HT1080 (cell line): ENCODE measurements around the gene NAV2. TPM values are rescaled to one million over a fixed set of nuclear protein-coding genes. Genes with fewer than 3 reads are reported as not detected.

Experiments used
- DNase-seq: peaks from one replicate; pipeline ENCODE4 v3.0.0-alpha.2; 2015; ENCODE audit warnings: low read depth
- total RNA-seq: library from RNA; depleted of rRNA; stranded (reverse); fragments of >200 nt; shearing (Covaris generic); gene quantifications from 2 replicates; pipeline ENCODE4 v1.2.3, GENCODE V29; 2014

NAV2 gene
- total RNA-seq, 1 experiment from 2014 or later = 2.2 TPM

DNA sequence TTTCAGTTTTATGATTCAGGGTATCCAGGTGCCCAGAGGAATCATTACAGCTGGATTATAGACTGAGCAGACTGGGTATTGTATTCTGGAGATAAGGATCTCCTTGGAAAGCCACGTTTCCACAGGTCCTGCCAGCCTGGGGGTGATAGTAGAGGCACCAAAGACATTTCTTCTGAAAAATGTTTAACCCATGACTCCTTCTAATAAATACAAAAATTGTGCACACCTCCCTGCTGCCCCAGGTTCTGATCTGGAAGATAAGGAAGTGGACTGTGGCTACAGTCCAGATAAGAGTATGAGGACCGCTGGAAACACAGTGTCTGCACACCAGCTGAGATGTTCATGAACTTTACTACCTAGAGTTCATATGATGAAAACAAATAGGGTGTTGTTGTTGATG, 255.2 kb downstream of the NAV2 start:
- no peak for DNase-seq

DNA sequence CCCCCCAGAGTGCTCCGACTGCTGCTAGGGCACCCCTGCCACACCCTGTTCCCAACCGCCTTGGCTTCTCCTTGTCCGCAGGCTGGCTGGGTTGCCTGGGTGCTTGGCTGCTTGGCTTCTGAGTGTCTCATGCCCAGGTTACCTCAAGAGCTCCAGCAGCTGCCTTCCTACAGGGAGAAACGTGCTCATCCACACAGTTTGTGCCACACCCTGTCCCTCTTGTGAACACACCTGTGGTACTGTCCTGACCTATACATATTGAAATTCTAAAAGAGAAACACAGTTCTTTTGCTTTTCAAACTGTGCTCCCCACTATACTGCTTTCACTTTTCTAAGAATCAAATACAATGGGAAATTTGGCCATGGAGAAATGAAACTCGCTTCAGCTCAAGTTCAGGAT, 256.2 kb downstream of the NAV2 start:
- DNase-seq = no peak

DNA sequence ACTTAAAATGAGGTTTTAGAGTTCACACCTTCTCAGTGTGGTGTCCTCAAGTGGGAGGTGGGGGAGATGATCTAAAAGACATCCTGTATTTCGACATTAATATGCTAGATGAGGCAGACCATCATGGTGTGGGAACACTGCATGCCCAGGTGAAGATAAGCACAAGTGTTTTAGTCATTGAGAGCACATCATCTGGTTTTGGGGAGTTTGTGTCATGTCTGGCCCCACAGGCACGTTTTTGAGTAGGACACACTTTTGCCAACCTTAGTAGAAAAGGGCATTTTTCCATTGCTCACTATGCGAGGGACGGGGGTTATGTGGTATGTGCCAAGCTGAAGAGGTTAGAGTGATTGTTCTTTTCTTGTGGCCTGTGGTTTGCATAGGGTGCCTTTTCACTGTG, 258.3 kb downstream of the NAV2 start:
- no peak for DNase-seq

DNA sequence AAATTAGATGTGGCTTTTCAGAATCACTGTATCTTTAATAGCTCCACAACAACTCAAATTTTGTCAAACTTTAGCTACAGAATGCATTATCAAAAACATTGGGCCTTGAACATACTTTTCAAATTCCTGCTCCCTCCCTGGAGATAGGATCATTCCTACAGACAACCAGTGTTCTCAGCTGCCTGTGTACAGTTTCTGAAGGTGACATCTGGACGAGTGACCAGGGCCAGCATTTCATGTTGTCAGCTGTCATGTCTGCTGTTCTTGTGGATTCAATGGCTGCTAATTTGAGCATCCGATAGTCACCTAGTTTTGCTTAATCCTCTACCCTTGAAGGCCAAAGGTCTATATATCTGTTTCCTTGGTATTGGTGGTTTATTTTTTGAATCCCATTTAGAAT, 259.5 kb downstream of the NAV2 start:
- no peak for DNase-seq

DNA sequence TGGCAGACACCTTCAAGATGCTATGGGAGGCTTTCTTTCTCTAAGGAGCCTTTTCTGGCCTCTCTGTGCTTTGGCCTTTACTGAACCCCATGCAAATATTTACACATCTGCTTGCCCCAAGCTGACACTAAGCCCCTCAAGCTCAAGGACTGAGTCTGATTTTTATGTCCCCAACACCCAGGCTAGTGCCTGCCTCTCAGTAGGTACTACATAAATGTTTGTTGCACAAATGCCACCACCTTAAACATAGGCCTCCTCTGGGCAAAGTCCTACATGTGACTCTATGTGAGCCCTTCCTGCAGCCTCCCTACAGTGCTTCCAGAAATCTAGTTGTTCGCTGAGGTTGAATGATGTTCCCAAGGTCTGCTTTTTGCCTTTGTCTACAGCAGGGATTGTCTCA, 260.0 kb downstream of the NAV2 start:
- no peak for DNase-seq

DNA sequence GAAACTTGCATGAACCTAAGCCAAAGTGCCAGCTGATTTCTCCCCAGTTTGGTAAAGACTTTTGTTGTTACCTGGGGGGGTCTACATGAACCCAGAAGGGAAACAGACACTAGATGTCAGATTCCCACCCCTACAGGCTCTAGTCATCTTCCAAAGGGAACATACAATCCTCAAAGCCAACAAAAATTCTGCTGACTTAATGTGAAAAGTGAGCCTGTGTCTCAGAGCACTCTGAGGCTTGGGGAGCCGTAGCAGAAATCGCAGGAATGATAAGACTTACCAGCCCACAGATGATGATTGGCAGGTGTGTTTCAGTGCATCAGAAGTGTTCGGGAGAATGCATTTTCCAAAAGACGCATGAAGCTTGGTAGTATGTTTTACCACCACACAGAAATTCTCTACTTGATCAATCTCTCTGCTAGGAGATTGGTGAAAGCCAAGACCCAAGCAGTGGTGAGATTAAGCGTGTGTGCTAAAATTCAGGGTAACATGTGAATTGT, 260.5 kb downstream of the NAV2 start:
- DNase-seq = no peak

DNA sequence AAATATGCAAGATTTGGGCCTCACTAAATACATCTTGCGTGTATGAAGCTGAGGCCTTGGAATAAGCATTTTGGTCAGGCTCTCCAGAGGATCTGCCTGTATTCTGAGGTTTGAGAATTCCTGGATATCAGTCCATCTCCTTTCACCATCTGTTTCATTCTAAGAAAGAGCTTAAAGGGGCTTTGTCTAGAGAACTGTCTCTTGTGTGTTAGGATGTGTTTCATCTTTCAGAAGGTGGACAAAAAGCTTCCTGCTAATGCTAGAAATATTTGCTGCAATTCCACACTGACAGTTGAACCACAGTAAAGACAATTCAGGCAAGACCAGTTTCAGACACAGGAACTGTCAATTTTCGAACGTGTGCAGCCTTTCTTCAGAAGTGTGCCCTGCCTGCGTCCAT, 262.2 kb downstream of the NAV2 start:
- no peak for DNase-seq

DNA sequence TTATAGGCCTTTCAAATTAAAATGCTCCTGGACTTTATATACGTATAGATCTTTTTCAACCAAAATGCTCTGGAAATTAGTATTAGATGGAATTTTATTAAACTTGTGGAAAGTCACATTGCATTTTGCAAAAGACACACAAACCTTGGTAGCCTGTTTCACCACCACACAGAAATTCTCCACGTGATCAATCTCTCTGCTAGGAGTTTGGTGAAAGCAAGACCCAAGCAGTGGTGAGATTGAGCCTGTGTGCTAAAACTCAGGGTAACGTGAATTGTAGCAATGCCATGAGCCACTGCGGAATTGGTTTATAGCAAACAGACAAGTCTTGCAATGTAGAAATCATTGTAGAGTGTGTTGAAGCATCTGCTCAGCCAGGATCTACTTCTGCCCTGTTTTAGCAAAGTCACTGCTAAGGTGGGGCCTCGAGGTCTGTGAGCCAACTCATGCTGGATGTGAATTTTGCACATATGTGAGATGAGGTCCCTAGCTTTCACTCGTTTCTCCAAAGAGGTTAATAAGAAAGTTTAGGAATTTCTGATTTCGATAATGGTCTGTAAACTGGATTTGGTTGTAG, 262.9 kb downstream of the NAV2 start:
- no peak for DNase-seq

DNA sequence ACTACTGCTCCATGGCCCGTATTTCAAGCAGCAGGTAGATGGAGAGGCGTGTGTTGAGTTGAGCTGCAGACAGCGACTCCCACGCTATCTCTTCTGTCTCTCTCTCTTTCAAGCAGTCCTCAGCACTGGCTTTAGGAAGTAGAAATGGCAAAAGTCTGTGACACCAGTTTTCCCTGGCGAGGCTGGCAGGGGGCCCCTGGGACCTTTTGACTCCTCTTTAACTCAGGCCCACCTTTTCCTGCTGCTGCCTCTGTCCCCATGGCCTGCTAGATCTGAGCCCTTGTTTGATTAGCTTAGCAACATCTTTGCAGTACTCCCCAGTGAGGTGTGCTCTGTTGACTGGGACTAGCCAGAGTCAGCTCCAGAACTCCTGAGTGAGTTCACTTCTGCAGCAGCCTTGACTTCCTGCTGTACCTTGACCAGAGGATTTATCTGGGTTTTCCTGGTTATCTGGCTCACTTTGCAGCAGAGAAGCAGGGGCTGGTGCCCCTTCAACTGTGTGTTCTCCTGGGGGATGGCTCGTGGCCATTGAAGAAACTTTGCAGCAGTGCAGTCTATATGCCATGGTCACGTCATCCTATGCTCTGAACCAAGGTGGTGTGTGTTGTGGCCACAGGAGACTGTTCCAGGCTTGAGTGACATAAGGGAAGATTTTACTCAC, 263.8 kb downstream of the NAV2 start:
- no peak for DNase-seq

DNA sequence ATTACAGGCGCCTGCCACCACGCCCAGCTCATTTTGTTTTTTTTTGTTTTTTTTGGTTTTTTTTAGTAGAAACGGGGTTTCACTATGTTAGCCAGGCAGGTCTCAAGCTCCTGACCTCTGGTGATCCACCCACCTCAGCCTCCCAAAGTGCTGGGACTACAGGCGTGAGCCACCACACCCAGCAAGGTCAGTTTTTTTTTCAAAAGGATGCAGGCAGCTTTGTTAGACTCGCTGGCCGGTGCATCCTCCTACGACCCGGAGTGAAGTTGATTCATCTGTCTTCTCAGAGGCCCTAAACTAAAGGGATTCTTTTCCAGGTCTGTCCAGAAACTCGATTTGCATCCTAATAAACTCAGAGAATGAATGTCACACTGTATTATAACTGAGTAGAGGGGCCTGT, 265.3 kb downstream of the NAV2 start:
- DNase-seq = no peak

DNA sequence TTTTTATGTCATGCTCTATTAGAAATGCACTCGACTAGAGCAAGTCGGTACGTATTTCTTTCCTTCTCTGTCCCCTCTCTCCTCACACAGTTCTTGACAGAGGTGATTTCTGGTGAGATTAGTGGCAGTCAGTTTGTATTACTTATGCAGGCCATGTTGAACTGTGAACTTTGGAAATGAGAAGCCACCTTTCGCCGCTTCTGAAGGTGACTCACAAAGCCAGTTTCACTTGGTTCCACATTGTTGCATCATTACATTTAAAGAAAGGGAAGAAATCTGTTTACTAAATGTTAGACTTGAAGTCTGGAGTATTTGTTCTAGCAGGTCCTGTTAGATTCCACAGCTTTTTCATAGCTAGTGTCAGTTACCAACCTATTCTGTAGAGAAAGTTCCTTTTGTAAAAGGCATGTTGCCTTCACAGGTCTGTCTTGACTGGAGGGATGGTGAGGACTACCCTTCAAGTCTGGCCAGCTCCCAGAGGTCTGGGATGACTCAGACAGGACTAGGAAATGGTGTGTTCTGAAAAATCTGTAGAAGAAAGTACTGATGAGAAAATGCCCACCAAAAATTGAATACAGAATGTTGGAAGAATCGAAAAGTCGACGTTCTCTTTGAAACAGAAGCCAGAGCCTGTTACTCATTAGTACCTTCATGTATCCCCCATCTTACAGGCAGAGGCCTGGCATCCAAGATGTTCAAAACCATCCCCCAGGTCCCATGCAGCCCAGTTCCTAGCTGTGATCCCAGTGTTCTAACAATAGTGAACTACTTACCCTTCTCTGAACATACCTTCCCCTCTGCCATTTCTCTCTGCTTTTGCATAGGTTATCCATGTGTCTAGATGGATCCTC, 266.3 kb downstream of the NAV2 start:
- peak; percentile 82 for DNase-seq

DNA sequence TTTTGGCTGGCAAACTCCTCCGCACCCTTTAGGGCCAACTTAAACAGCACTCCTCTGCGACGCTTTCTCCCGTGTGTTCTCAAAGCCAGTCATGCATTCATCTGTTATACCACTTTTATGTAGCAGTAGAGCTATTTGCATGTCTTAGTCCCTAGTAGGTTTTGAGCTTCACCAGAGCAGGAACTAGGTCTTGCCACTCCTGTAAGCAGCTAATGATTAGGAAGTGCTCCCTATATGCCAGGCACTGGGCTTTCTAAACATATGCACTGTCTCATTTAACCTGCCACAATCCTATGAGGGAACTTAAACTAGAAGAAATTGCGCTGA, 266.8 kb downstream of the NAV2 start:
- DNase-seq = no peak

DNA sequence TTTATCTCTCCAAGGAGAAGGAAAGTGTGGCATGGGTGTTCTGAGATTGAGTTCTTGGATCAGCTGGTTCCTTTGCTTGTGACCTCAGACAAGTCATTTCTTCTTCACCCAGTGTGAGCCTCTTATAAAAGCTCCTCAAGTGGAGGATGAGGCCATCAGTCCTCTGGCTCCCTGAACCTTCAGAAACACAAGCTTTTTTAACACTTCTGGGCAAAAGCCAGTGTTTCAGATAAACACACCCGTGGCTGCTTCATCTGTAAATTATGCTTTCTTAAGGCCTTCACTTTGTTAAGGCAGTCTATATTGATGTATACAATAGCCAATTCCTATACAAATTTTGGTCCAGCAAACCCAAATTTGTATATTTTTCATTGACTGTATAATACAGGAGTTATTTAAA, 267.8 kb downstream of the NAV2 start:
- DNase-seq = no peak

DNA sequence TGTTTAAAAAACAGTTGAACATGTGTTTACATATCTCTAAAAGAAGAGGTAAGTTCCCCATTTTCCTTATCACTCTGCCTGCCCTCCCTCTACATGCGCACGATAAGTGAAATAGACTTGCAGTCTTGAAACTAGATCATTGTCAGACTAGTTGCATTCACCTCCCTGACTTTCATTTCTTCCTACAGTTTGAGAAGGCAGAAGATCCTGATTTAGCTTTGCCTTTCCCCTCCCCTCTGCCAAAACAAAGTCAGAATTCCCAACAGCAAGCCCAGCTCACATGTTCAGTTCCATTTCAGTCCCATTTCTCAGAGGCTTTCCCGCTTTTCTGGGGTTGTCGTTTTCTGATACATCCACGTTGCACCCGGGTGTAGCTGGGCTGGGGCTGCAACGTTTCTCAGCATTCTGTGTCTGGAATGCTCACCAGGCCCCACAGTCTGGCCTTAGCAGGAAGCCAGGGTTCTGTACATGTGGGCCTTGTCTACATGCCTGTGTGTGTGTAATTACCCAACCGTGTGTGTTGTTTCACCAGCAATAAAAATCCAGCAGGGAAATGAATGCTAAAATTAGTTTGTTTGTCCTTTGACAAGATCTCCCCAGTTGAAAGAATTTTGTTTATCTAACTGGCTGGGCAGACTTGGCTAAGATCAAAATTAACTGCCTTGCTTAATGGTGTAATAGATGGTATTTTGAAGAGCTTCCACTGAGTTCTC, 268.5 kb downstream of the NAV2 start:
- DNase-seq = no peak

DNA sequence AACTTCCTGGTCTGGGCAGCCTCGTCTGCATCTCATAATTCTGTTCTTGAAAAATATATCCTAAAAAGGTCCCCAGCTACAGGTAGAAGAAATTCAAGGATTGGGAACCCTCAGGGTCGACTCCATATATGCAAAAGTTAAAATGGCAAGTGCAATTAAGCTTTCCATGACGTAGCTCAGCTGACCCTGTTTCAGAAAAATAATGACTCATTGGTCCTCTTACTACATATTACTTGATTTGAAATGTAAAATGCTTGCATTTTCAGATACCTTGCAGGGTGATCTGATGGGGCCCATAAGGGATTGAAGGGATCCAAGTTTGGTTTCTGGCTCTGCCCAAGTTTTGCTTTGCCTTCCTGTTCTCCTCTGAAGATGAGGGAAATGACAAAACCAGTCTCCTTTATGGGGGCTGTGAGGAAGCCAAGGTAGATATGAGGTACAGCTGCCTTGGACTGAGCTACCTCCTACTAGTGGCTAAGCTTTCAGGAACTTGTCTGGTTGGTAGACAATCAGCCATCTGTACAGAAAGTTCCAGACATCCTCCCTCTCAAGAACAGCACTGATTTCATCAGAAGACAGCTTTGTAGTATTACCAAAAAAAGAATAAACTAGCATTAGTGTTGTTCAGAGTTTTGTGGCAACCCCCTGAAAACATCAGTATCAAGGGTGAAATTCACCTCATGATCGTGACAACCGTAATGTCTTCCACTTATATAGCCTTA, 270.3 kb downstream of the NAV2 start:
- DNase-seq = no peak

DNA sequence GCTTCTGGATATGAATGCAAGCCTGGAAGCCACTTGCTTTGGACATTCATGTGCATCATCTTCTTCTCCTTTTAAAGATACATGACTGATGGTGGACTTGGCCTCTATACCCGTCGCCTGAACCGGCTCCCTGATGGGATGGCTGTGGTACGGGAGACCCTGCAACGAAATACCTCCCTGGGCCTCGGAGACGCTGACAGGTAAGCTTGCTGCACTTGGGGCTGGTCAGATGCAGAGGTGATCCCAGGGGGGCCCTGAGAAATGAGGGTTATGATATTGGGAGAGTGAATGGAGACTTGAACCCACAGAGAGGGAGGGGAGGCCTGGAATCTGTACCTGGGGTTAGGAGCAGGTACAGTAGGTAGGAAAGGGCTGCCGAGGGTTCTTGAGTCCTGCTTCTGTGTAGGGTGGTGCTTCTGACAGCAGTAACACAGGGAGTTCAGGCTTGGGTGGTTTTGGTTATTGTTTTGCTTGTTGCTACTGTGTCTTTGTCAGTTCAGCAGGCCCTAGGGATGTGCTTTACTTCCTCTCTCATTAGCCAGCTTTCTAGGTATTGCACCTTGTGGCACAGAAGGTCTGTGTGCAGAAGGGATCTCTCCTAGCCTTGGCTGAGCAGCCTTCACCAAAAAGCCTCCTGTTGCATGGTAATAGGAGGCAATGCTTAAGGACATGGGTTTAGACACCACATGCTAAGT, 271.6 kb downstream of the NAV2 start:
- DNase-seq = no peak

DNA sequence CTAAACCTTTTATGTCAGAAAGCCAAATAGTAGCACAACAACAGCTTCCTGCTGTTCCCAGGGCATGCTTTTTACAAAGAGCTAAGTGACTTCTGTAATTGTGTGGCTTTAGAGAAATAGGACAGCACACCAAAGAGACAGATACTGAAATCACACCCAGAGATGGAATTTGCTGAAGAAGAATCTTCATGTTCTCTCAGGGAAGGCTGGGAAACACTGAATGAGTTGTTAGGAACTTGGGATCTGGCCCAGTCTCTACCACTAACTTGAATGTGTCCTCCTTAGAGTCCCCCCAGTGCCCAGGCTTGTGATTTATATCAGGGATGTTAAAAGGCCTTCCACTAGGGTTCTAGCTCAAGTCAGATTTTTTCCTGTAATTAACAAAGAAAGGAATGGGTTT, 272.5 kb downstream of the NAV2 start:
- DNase-seq = no peak

DNA sequence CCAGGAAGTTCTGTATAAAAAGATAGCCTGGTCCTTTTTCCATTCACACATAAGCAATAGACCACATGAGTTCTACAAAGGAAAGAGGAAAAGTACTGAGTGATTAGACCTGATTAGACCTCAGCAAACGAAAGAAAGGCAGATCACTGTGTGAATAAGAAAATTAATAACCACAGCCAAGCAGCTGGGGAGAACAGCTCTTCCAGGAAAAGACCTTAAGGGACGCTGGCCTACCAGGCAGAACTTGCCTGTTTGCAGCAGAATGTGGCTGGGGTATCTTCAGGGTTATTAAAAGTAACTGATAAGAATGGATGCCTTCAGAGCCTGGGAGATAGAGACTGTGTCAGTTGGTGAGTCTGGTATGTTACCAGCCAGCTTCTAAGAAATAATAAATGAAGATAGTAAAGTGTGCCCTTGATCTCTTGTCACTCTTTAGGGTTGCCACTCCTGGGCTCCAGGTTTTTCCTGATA, 274.7 kb downstream of the NAV2 start:
- no peak for DNase-seq

DNA sequence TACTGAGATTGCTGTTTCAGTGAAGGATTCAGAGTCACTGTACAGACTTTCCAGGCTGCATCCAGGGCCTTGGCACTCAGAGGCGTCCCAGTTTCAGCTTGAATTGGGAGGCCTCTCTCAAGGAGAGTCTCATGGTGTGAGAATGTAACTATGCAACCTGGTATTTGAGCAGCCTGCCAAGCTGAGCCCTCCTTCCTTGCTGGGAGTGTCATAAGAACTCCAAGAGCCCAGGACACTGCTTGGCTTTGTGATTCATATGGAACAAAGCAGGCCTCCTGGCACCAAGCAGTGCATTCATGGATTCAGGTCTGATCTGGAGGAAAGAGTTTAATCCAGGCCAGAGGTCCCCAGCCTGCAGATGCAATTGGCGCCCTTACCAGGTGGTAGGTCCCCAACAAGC, 276.0 kb downstream of the NAV2 start:
- DNase-seq = peak; percentile 44

DNA sequence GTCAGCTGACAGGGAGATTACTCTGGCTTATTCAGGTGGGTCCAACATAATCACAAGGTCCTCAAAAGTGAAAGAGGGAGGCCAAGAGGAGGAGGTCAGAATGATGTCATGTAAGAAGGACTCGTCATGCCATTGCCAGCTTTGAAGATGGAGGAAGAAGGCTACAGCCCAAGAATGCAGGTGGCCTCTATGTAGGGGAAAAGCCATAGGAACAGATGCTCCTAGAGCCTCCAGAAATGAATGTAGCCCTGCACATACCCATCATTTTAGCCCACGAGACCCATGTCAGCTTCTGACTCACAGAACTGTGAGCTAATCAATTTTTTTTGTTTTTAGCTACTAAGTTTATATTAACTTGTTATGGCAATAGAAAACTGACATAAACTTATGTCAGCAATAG, 276.6 kb downstream of the NAV2 start:
- DNase-seq = no peak

DNA sequence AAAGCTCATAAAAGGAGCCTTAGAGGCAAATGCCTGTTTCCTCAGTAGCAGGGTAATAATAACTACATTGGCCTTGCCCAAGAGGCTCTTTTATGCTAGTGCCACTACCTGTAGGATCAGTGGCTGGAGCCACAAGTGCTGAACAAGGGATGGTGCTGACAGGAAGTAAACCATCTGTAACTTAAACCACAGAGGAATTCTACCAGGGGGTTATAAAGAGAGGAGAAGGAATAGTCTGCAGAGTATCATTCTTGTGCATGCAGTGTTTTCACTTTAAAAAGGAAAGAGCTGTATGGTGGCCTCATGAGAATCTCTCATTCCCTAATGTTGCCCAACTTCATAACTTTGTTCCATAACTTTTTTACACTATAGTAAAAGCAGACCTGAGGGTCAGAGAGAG, 279.5 kb downstream of the NAV2 start:
- peak; percentile 11 for DNase-seq
